NCI-H1417 treated with DMSO at 0.1 percent for 48 hours (cell line): ENCODE measurements around the gene MX2.
"Not testable (repeated sequence)": the region's sequence is repeated elsewhere in the genome, so short reads cannot be mapped to it uniquely, and the experiment has no call there.

Experiments used
- DNase-seq: peaks from one replicate; lab custom pipeline; 2025; lab: John Stamatoyannopoulos, UW

MX2 gene

DNA sequence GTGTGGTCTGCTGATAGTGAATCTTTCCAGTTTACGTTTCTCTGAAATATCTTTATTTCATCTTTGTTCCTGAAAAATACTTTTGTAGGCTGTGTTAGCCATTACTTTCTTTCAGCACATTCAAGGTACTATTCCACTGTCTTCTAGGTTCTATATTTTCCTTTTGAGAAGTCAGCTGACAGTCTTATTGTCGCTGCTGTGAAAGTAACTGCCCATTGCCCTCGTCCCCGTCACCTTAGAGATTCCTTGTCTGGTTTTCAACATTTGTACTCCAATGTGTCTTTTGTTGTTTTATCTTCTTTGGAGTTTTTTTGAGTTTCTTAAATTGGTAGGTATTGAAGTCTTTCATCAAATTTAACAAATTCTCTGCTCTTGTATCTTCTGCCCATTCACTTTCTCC lies 19.8 kb upstream of the MX2 start:
- no peak for DNase-seq

DNA sequence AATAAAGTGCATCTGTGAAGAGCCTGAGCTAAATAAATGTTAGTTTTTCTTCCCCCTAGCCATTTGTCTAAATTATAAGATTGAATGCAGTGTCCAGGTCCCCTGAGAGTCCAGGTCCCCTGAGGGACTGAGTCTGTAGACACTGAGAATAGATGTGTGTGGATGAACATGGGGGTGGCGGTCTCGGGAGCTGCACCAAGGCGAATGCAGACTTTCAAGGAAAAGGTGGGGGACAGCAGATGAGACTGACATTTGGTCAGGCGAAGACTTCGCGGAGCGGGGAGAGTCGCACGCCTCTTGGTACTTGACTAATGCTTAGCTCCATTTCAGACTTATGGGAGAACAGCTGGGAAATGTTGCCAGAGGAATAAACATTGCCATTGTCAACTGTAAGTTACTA lies 17.7 kb upstream of the MX2 start:
- no peak for DNase-seq

DNA sequence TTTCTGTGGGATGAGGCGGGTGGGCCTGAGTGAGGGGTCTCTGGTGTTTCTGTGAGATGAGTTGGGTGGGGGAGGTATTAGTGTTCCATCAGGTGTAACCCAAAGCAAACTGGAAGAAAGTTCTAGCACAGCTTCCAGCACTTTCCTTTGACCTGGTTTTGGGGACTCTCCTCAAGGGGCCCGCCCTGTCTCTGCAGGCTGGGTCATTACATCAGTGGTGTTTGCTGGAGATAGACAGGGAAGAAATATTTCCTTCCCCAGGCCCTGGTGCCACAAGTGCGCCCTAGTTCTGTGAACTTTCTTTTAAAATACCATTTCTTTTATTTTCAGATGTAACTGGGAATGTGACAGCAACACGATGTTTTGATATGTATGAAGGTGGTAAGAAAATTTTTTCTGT lies 16.5 kb upstream of the MX2 start:
- DNase-seq = no peak

DNA sequence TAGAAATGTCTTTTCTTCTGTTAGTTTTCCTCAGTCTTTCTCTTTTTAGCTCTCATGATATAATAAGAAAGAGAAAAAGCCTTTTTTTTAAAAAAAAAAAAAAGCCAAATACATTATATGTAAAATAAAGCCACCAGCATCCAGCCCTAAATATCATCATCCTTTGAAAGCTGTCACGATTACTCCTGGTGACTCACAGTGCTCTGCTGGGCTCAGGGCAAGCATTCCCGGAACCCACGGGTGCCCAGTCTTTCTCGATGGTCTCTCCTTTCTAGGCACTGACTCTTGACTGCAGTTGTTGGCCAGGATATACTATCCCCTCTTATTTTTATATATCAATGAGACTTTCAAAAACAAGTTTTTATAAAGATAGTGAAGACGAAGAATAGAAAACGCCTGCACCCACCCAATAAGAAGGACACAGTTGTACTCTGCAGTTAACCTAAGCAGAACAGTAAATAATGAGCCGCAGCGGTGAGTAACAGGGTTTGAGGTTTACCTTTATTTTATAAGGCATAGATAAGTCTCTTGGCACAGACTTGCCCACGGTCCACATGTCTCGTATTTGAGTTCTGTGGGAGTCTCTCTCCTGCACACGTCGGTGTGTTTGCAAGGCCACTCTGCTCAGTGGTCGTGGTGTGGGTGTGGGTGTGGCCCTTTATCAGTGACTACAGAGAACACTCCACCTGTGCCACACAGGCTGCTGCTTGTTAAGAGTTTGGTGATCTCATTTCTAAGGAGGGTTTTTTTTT lies 15.7 kb upstream of the MX2 start:
- DNase-seq = no peak

DNA sequence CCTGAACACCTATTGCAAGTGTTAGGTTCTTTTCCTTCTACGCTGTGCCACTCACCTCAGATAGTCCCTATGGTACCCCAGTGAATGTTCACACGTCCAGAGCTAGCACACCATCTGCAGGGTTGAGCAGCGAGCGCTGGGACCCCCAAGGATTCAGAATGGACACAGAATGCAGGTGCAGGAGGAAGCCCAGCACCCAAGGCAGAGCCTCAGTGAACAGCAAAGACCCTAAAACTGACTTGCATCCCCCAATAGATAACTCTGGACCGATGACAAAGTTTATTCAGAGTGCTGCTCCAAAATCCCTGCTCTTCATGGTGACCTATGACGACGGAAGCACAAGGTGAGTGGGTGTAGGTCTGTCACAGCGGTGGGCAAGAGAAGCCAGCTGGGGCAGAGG lies 15.1 kb upstream of the MX2 start:
- no peak for DNase-seq

DNA sequence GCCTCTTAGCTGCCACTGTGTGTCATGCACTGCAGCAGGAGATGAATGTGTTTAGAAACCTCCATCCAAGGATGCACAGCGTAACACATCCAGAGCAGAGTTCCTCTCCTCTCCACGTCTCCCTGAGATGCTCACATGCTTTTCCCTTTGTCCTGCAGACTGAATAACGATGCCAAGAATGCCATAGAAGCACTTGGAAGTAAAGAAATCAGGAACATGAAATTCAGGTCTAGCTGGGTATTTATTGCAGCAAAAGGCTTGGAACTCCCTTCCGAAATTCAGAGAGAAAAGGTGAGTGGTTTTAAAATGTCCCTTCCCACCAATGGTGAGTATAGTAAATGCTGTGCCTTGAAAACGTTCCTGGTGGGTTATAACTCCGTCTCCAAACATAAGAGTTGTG lies 13.4 kb upstream of the MX2 start:
- DNase-seq = no peak

DNA sequence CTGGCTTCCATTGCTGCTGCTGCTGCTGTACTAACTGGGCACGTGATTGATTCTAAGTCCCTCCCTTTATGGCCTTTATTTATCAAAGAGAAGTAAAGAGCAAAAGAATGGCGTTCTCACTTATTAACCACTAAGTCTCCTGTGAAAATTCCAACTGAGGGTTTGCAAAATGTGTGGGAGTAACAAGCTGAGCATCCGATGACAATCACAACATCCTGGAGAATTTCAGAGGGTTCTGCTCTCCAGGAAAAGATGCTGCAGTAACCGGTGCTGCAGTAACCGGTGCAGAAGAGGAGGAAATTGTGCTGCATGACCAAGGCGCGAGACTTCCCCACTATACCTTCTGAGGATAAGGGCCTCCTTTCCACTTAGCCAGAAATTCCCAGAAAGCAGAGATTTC lies 12.7 kb upstream of the MX2 start:
- DNase-seq = no peak

DNA sequence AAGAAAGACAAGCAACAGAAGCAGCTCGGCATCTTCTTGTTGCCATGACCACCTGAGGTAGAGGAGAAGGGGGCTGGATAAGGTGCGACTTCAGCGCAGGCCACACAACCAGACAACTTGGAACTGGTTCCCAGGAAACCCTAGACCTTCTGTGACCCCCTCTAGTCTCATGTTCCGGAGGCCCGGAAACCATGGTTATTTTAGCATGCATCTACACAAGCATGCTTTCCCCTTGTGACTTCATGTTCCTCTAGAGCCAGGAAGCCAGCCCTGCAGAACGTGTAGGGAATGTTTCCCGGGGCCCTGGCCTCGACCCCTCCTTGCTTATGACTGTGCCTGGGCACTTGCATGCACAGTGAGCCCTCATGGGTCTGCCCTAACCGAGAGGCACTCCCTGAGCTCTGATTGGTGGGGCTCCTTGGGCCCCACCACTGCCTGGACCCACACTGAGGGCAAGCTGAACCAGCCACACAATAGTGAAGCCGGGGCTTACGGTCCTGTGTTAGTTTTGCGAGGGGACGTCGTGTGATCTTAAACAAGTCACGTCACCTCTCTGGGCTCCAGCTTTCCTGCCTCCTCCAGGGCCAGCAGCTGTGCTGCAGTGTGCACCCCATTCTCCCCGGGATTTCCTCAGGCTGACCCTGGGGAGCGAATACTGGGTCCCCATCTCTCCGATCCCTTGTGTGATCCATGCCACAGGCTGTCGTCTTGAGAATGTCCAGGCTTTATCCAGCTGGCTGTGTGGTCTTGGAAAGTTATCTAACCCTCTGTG lies 12.0 kb upstream of the MX2 start:
- no peak for DNase-seq

DNA sequence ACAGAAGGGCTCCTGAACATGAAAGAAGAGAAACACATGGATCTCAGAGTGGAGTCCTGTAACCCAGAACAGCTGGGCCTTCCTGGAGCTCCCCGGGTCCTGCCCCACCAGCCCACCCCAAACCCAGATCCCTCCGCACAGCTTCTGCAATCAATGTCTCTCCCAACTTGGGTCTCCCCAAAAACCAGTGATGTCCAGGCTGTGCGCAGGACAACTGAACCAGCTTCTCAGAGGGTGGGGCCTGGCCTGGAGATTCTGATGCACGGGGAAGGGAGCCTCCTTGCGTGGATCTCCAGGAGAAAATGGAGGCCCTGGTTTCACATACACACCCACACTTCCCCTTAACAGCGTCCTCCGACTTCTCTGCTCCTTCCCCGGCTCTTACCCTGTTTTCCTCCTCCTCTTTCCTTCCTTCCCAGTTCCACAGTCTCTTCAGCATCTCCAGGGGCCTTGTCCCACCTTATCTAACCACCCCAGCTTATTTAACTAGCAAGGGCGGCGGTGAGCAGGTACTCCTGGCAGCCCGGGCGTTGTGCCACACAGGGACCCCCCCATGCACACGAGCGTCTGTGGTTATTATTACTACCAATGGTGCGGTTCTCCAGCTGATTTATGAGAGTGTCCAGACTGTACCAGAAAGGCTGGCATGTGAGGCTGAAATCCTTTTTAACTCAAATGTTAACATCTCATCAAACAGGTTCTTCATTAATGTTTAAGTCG lies 11.2 kb upstream of the MX2 start:
- no peak for DNase-seq

DNA sequence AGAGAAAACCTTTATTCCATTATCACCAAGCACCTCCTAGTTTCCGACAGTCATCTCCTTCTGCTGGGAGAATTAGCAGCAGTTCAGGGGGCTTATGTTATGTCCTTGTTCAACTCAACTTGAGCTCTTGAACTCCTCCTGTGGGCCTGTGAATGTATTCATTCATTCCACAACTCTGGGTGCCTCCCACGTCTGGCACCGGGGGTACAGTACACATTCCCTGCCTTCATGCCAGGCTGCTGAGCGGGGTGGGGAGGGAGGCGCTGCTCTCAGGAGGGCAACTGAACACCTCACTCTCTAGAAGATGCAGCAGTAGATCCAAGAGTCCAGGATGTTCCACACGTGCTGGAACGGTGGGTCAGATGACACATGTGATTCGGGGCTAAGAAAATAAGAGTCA lies 4.3 kb upstream of the MX2 start:
- no peak for DNase-seq

DNA sequence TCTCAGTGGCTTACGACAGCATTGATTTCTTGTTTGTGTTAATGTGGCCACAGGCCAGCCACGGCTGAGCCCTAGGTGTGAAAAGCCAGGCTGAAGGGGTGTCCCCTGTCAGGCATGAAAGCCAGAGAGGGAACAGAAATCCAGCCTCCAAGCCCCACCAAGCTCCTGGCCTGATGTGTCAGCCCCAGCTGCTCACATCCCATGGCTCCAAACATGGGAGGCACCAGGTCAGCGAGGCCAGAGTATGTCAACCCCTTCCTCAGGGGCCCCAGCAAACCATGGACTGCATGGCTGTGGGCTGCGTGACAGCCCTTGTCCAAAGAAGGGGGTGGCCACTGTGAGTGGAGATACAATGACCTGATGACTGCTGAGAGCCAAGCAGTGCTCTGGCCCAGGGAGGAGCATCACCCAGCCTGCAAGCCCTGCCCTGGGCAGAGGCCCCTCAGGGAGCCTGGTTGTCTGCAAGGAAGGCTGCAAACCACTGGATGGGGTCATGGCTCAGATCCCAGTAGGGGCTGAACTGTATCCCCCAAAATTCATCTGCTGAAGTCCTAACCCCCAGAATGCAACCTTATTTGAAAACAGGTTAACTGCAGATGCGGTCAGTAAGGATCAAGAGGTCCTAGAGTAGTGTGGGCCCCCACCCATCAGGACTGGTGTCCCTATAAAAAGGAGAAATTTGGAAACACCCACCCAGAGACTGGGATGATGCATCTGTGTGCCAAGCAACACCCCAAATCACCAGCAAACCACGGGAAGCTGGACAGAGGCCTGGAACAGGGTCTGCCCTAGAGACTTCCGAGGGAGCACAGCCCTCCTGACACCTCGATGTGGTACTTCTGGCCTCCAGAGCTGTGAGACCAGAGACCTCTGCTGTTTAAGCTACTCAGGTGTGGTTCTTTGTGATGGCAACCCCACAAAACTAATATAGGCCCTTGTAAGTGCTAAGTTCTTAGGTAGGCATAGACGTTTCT lies 3.3 kb upstream of the MX2 start:
- DNase-seq = no peak

DNA sequence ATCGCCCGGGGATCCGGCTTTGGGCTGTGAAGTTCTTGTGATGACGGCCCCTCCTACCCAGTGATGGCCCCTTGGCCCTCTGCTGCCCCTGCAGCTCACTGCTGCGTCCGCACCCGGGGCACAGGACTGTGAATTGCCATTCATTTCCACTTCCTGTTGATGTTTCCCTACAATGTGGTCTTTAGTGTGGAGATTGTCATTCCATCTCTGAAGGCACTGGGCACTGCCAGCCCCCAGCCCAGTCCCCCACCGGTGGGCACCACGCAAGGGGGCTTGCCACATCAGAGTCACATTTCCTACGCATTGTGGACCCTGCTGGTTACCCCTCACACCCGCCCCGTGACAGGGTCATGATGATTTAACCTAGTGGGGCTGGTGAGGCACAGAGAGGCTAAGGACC lies 2.5 kb upstream of the MX2 start:
- no peak for DNase-seq

DNA sequence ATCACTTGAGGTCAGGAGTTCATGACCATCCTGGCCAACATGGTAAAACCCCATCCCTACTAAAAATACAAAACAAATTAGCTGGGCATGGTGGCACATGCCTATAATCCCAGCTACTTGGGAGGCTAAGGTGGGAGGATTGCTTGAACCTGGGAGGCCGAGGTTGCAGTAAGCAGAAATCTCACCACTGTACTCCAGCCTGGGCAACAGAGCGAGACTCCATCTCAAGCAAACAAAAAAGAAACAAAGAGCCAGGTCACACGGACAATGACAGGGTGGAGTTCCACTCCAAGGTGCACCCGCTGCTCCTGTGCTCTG lies 2.1 kb upstream of the MX2 start:
- DNase-seq = not testable (repeated sequence)

DNA sequence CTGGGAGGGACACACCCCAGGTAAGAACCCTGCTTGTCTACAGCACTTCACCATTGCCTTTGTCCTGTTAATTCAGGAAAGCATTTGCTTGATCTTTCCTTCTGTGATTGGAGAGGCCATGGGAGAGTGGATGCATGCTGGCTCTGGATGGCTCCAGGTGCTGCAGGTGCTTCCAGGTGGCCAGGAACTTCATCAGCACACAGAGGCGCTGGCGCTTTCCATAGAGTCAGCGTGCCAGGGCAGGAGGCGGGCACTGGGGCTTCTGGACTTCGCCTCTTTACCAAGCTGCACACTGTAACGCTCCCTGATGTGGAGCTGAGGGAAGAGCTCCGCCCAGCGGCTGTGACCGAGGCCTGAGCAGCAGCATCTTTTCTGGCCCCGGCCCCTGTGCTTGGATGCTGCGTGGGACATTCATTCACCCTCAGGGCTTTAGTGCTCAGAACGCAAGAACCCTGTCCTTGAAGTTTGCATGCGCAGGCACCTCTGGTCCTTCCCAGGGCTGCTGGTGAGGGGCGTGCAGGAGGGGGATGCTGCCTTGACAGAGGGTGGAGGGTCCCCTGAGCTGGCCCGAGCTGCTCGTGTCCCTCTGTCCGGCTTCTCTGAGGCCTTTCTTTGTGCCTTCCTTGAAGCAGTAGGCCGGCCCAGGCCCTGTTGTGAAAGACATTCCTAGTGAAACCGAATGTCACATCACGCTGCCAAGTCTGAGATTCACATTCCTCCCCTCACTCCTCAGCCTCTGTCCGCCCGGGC lies 1.6 kb upstream of the MX2 start:
- DNase-seq = no peak

DNA sequence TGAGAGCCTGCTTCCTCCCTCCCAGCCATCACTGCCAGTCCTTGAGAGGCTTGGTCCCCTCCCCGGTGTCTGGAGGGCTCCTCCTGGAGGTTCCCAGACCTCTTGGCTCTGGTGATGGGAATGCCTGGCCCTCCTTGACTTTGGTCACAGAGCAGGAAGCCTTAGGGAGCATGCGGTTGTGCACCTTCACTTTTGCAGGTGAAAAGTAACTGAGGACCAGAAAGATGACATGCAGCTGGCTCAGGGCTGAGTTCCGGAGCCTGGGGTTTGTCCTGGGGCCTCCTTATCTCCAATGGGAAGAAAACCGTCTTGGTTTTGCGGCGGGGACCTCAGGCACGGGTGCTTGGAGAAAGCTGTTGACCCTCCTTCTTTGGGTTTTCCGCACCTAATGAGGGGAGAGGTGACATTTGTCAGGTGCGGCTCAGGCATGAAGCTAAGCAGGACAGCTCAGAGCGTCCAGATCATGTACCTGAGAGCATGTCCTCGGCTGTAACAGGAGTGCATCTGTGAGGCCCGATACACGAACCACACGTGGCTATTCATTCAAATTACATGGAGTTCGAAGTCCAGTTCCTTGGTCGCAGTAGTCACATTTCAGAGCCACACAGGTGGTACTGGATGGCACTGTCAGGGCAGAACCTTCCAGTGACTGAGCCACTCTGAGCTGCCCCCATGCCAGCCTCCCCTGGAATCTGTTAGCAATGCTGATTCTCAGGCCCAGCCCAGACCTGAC lies 608 bp upstream of the MX2 start:
- no peak for DNase-seq

DNA sequence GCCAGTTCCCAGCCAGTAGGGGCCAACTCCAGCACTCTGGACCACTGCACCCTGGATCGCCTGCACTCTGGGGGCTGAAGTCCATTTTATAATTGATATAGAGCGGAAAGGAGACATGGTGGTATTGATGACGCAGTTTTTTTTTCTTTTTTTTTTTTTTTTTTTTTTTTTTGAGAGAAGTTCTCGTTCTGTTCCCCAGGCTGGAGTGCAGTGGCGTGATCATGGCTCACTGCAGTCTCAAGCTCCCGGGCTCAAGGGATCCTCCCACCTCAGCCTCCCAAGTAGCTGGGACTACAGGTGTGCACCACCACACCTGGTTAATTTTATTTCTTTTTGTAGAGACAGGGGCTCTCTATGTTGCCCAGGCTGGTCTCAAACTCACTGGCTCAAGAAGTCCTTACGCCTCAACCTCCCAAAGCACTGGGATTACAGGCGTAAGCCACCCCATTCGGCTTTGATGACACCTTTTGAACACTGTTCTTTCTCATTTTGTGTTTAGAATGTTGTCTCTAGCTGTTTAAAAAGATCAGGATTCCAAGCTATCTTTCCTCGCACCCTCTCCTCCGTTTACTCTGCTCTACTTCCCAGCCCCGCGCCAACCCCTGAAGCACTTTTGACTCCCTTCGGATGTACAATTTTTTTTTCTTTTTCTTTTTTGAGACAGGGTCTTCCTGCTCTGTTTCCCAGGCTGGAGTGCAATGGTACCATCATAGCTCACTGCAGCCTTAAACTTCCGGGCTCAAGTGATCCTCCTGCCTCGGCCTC lies 960 bp downstream of the MX2 start:
- no peak for DNase-seq

DNA sequence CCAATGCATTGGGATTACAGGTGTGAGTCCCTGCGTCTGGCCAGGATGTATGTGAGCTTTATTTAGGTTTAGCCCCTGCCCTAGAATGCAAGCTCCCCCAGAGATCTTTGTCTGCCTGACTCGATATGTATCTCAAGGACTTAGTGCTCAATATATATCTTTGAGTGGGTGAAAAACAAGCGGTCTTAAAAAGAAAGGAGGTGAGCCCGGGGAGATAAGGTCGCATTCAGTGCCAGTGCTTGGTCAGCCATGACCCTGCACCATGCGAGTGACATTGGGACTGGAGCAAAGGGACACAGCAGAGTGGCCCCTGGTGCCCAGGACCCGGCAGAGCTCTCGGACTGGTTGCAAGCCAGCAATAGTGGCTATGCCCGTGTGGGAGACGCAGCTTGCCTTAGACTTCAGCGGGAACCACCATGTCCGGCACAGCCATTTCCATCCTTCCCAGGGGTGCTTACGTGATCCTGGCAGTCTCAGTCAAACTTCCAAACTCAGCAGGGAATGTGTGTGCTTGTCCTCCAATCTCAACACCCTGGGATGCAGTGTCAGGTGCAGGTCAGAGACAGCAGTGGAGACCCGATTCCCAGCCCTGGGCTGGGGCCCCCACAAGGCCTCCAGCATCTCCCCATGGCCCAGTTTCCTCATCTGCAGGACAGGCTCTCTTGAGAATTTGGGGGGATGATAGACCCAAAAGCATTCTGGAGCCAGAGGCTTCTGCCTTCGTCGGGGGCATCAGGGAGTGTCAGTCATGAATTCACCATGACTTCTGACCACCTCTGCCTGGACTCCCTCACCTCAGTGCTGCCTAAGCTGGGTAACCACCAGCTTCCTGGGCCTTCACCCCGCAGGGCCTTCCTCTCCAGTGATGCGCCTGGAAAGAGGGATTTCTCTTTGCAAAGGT lies 1.8 kb downstream of the MX2 start:
- DNase-seq = no peak

DNA sequence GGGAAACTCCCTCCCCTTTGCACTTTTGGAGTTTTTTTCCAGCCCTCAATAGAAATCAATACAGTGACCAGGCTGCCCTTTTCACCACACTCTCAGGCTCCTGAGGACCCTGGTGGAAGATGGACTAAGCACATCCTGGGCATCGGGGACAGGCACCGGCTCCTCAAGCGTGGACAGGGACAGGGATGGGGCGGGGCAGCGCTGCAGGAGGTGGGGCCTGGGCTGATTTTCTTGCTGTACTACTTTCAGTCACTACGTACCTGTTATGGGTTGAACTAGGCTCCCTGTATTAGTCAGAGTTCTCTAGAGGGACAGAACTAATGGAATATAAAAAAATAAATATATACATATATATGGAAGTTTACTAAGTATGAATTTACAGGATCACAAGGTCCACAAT lies 2.5 kb downstream of the MX2 start:
- no peak for DNase-seq
